Fibroblast of the aortic adventitia (primary cell): ENCODE measurements around the gene SGIP1. TPM values are rescaled to one million over a fixed set of nuclear protein-coding genes. Genes with fewer than 3 reads are reported as not detected.
"Not testable (repeated sequence)": the region's sequence is repeated elsewhere in the genome, so short reads cannot be mapped to it uniquely, and the experiment has no call there.

Experiments used
- DNase-seq: peaks from one replicate; pipeline ENCODE4 v3.0.0-alpha.2; 2010; ENCODE audit warnings: low read depth
- H3K4me3 ChIP-seq: 2 replicates; pipeline ENCODE4 v1.5.1; 2011; ENCODE audit warnings: low read depth, mild to moderate bottlenecking, control low read depth, low read length, moderate library complexity
- CTCF ChIP-seq: IDR thresholded peaks from 2 replicates; pipeline ENCODE4 v1.5.1; 2011; ENCODE audit warnings: mild to moderate bottlenecking, low read length, control low read depth, inconsistent platforms; ENCODE audit not compliant: insufficient read depth
- total RNA-seq: library from RNA; depleted of rRNA; stranded (reverse); fragments of >200 nt; gene quantifications from 2 replicates; pipeline ENCODE4 v1.2.3, GENCODE V29; 2012; ENCODE audit warnings: low replicate concordance

Gene SGIP1
- total RNA-seq, 1 donor = 21.1 TPM

- TF ChIP-seq CTCF = no peak
- H3K4me3 ChIP-seq = no peak overlapping the region
- peak; percentile 97 for DNase-seq
Observed at GRCh38 chr1:66575739-66576138, 41.8 kb downstream of the SGIP1 start.

GRCh38 chr1:66576645-66577044, 42.7 kb downstream of the SGIP1 start:
- peak; percentile 59 for DNase-seq
- no peak for TF ChIP-seq CTCF
- no peak overlapping the region for H3K4me3 ChIP-seq

GRCh38 chr1:66578841-66579240, 44.9 kb downstream of the SGIP1 start:
- H3K4me3 ChIP-seq = no peak overlapping the region
- DNase-seq = no peak
- no peak for TF ChIP-seq CTCF

GRCh38 chr1:66580081-66580480, 46.1 kb downstream of the SGIP1 start:
- TF ChIP-seq CTCF = no peak
- no peak for DNase-seq
- no peak overlapping the region for H3K4me3 ChIP-seq

- TF ChIP-seq CTCF = no peak
- DNase-seq = no peak
- H3K4me3 ChIP-seq = no peak overlapping the region
Observed at GRCh38 chr1:66583021-66583420, 49.1 kb downstream of the SGIP1 start.

GRCh38 chr1:66585002-66585401, 51.0 kb downstream of the SGIP1 start:
- DNase-seq = no peak
- TF ChIP-seq CTCF = no peak

GRCh38 chr1:66589326-66589725, 55.4 kb downstream of the SGIP1 start:
- TF ChIP-seq CTCF = no peak
- DNase-seq = no peak
- H3K4me3 ChIP-seq = no peak overlapping the region

More at GRCh38 chr1:66585002-66585401, 51.0 kb downstream of the SGIP1 start:
- H3K4me3 ChIP-seq = no peak overlapping the region

- DNase-seq = not testable (repeated sequence)
Observed at GRCh38 chr1:66592106-66592507, 58.2 kb downstream of the SGIP1 start.

More at GRCh38 chr1:66592106-66592507, 58.2 kb downstream of the SGIP1 start:
- not testable (repeated sequence) for H3K4me3 ChIP-seq
